ENCODE data around the gene TSPEAR. TPM values are rescaled to one million over a fixed set of nuclear protein-coding genes. Genes with fewer than 3 reads are reported as not detected.

TSPEAR gene
- total and polyA plus RNA-seq, 2 of the 13 experiments (the other 11 are each of a cell fraction or from before 2014, with no cell fraction given): 0.07 to 0.32 TPM

DNA sequence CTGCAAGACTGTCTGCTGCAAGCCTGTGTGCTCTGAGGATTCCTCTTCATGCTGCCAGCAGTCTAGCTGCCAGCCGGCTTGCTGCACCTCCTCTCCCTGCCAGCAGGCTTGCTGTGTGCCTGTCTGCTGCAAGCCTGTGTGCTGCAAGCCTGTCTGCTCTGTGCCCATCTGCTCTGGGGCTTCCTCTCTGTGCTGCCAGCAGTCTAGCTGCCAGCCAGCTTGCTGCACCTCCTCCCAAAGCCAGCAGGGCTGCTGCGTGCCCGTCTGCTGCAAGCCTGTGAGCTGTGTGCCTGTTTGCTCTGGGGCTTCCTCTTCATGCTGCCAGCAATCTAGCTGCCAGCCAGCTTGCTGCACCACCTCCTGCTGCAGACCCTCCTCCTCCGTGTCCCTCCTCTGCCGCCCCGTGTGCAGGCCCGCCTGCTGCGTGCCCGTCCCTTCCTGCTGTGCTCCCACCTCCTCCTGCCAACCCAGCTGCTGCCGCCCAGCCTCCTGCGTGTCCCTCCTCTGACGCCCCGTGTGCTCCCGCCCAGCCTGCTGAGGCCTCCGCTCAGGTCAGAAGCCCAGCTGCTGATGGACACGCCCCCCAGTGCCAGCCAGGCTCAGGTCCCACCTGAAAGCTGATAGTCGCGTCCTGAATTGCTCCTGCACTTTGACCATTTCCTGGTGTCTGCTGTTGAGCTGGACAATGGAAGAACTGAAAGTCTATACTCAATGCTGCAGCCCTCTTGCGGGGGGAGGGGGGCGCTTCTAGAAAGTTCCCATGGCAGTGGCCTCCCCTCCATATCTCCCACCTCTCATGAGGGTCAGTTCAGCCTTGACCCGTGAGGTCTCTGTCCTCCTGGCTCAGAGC, 136.7 kb downstream of the TSPEAR start (continued):
- TF ChIP-seq, protein P1, sequence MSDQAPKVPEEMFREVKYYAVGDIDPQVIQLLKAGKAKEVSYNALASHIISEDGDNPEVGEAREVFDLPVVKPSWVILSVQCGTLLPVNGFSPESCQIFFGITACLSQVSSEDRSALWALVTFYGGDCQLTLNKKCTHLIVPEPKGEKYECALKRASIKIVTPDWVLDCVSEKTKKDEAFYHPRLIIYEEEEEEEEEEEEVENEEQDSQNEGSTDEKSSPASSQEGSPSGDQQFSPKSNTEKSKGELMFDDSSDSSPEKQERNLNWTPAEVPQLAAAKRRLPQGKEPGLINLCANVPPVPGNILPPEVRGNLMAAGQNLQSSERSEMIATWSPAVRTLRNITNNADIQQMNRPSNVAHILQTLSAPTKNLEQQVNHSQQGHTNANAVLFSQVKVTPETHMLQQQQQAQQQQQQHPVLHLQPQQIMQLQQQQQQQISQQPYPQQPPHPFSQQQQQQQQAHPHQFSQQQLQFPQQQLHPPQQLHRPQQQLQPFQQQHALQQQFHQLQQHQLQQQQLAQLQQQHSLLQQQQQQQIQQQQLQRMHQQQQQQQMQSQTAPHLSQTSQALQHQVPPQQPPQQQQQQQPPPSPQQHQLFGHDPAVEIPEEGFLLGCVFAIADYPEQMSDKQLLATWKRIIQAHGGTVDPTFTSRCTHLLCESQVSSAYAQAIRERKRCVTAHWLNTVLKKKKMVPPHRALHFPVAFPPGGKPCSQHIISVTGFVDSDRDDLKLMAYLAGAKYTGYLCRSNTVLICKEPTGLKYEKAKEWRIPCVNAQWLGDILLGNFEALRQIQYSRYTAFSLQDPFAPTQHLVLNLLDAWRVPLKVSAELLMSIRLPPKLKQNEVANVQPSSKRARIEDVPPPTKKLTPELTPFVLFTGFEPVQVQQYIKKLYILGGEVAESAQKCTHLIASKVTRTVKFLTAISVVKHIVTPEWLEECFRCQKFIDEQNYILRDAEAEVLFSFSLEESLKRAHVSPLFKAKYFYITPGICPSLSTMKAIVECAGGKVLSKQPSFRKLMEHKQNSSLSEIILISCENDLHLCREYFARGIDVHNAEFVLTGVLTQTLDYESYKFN (CRISPR knock-in tag; conservative IDR thresholded peaks at IDR 0.05): peak; percentile 84
- TF ChIP-seq ZNF569 (CRISPR knock-in tag; IDR thresholded peaks at IDR 0.05; ENCODE audit: borderline replicate concordance) (no peak), SALL1 (CRISPR knock-in tag; IDR thresholded peaks at IDR 0.05) (peak; percentile 42; the same call in 1 of the 2 replicates), ZNF839 (CRISPR knock-in tag; IDR thresholded peaks at IDR 0.05; ENCODE audit: borderline replicate concordance) (no peak; the same call in 1 of the 2 replicates), KMT2B (CRISPR knock-in tag; IDR thresholded peaks at IDR 0.05) (no peak), ZNF549 (CRISPR knock-in tag; IDR thresholded peaks at IDR 0.05) (no peak), KDM6A (CRISPR knock-in tag; IDR thresholded peaks at IDR 0.05; ENCODE audit: low read depth) (peak; percentile 44; the same call in 1 of the 2 replicates), SP5 (CRISPR knock-in tag; IDR thresholded peaks at IDR 0.05; ENCODE audit: borderline replicate concordance, low read depth) (peak; percentile 78; the same call in 1 of the 2 replicates), ZNF296 (CRISPR knock-in tag; conservative IDR thresholded peaks at IDR 0.05) (no peak), KAT8 (CRISPR knock-in tag; IDR thresholded peaks at IDR 0.05) (no peak), ZNF234 (CRISPR knock-in tag; conservative IDR thresholded peaks at IDR 0.05) (no peak), XBP1 (CRISPR knock-in tag; IDR thresholded peaks at IDR 0.05) (no peak), ZNF326 (CRISPR knock-in tag; IDR thresholded peaks at IDR 0.05; ENCODE audit: borderline replicate concordance) (no peak), NR2F6 (IDR thresholded peaks at IDR 0.05) (0 out of 2 replicates have a peak, but pooled peaks have one; percentile 7), NR2F6 (CRISPR knock-in tag; IDR thresholded peaks at IDR 0.05) (peak; percentile 40), MED1 (CRISPR knock-in tag; IDR thresholded peaks at IDR 0.05) (peak; percentile 75), ZNF546 (CRISPR knock-in tag; conservative IDR thresholded peaks at IDR 0.05) (no peak), SOX5 (CRISPR knock-in tag; IDR thresholded peaks at IDR 0.05; ENCODE audit: borderline replicate concordance) (peak; percentile 69; the same call in 1 of the 2 replicates), ATF7-NPFF (CRISPR knock-in tag; IDR thresholded peaks at IDR 0.05; ENCODE audit: low read depth) (no peak), NR2F1 (CRISPR knock-in tag; IDR thresholded peaks at IDR 0.05) (no peak; a peak in 1 of 4 replicates)
- TF ChIP-seq, protein P2, sequence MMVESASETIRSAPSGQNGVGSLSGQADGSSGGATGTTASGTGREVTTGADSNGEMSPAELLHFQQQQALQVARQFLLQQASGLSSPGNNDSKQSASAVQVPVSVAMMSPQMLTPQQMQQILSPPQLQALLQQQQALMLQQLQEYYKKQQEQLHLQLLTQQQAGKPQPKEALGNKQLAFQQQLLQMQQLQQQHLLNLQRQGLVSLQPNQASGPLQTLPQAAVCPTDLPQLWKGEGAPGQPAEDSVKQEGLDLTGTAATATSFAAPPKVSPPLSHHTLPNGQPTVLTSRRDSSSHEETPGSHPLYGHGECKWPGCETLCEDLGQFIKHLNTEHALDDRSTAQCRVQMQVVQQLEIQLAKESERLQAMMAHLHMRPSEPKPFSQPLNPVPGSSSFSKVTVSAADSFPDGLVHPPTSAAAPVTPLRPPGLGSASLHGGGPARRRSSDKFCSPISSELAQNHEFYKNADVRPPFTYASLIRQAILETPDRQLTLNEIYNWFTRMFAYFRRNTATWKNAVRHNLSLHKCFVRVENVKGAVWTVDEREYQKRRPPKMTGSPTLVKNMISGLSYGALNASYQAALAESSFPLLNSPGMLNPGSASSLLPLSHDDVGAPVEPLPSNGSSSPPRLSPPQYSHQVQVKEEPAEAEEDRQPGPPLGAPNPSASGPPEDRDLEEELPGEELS (CRISPR knock-in tag; IDR thresholded peaks at IDR 0.05): peak; percentile 24; the same call in 1 of the 2 replicates
- TF ChIP-seq, protein P3, sequence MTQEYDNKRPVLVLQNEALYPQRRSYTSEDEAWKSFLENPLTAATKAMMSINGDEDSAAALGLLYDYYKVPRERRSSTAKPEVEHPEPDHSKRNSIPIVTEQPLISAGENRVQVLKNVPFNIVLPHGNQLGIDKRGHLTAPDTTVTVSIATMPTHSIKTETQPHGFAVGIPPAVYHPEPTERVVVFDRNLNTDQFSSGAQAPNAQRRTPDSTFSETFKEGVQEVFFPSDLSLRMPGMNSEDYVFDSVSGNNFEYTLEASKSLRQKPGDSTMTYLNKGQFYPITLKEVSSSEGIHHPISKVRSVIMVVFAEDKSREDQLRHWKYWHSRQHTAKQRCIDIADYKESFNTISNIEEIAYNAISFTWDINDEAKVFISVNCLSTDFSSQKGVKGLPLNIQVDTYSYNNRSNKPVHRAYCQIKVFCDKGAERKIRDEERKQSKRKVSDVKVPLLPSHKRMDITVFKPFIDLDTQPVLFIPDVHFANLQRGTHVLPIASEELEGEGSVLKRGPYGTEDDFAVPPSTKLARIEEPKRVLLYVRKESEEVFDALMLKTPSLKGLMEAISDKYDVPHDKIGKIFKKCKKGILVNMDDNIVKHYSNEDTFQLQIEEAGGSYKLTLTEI (CRISPR knock-in tag; conservative IDR thresholded peaks at IDR 0.05): no peak
